ENCODE data around the gene KCNJ3. TPM values are rescaled to one million over a fixed set of nuclear protein-coding genes. Genes with fewer than 3 reads are reported as not detected.

KCNJ3 gene, protein sequence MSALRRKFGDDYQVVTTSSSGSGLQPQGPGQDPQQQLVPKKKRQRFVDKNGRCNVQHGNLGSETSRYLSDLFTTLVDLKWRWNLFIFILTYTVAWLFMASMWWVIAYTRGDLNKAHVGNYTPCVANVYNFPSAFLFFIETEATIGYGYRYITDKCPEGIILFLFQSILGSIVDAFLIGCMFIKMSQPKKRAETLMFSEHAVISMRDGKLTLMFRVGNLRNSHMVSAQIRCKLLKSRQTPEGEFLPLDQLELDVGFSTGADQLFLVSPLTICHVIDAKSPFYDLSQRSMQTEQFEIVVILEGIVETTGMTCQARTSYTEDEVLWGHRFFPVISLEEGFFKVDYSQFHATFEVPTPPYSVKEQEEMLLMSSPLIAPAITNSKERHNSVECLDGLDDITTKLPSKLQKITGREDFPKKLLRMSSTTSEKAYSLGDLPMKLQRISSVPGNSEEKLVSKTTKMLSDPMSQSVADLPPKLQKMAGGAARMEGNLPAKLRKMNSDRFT
- 2.6 TPM for total RNA-seq
- long read RNA-seq, full-length matches to known transcripts: 1 of 2 reads
- long read RNA-seq, partial matches to known transcripts: 0 of 2 reads
- long read RNA-seq, other reads (novel, unspliced or antisense): 1 of 2 reads

DNA sequence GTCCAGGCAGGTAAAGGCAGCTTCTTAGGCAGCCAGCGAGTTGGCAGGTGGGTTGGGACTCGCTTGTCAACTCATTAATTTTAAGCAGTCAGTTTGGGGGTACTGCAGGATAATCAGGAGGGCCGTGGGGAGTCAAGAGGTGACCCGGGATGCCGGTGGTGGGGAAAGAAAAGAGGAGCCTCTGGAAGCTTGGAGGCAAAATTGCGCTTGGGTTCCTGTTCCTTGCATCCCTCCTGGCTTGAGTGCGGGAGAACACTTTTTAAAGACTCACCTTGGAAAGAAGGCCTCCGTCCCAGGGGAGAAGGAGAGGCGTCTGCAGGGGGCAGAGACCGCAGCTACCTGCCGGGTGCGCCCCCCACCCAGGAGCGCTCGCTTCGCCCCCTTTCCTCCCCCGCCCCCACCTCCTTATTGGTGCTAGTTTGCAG lies at the start of gene KCNJ3:
Gene KCNJ3, plus strand, starts transcription at position 400 of the 425 bp plus-strand sequence. CDS start 81 bp downstream, outside the sequence.
- DNase-seq (ENCODE audit: missing footprints) (no peak), ATAC-seq (no peak)
- intact Hi-C loops (cut with DNase I): no loop called here

DNA sequence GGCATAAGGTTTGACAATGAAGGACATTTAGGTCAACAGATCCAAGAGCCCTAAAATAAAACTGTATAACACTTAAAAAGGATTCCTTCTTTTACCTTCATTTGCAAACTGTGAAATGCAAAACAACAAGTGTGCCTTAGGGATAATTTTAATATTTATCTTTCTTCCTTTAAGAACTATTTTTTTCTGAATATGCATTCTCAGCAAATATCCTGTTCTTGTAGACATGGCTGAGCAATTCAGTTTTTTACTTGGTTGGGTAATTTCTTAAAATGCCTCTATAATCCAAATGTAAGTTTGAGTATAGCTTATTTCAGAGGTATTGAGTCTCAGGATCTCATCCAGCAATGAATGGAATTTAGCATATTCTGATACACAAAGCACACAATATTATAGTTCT lies 43.0 kb upstream of the KCNJ3 start:
- ATAC-seq (no peak), DNase-seq (ENCODE audit: missing footprints) (no peak)
- intact Hi-C loops (cut with DNase I): no loop called here

GRCh38 chr2:154658854-154659253 lies 39.6 kb upstream of the KCNJ3 start:
- no peak for DNase-seq (ENCODE audit: missing footprints)
- no peak for ATAC-seq
- intact Hi-C loops (cut with DNase I): no loop called here

- ATAC-seq (no peak), DNase-seq (ENCODE audit: missing footprints) (no peak)
- intact Hi-C loops (cut with DNase I): no loop called here
Measured at GRCh38 chr2:154664248-154664647, 34.2 kb upstream of the KCNJ3 start.

DNA sequence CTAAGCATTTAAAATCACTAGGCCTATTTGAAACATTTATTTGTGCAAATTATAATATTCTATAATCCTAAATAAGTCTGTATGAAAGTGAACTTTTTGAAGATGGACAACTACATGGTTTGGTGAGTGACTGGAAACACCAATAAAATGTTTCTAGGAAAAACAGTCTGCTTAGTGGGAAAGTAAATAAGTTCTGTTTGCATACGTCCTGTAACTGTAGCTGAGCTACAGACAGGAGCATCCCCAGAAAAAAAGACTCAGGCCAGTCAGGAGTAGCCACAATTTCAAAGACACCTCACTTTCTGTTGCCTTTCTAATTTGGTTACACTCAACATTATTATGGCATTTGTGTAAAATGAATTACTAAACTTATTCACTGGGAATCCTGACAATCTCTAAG lies 28.4 kb upstream of the KCNJ3 start:
- intact Hi-C loops (cut with DNase I): no loop called here
- no peak for ATAC-seq

DNA sequence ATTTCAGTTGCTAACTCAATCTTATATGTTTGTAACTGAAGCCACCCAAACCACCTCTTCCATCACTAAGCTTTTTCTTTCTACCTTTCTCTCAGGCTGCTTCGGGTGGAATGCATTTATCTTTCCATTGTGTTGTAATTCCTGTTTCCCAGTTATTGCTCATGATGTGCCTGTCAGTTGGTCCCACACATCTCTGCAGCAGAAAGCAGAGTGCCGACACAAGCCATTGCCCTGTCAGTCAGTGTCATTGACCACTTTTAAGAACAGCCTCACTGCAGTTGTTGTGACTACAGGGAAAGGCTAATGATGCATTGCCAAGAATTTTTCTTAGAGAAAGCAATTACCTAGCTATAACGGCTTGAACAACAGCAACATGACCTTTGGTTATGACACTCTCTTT lies 24.8 kb upstream of the KCNJ3 start:
- DNase-seq (ENCODE audit: missing footprints) (no peak), ATAC-seq (no peak)
- intact Hi-C loops (cut with DNase I): no loop called here

More for the DNA sequence above, 28.4 kb upstream of the KCNJ3 start:
- DNase-seq (ENCODE audit: missing footprints): no peak

- intact Hi-C loops (cut with DNase I): no loop called here
- ATAC-seq (no peak), DNase-seq (ENCODE audit: missing footprints) (no peak)
Measured at GRCh38 chr2:154677401-154677800, 21.1 kb upstream of the KCNJ3 start.

GRCh38 chr2:154681741-154682140 lies 16.8 kb upstream of the KCNJ3 start:
- no peak for ATAC-seq
- no peak for DNase-seq (ENCODE audit: missing footprints)
- intact Hi-C loops (cut with DNase I): no loop called here

DNA sequence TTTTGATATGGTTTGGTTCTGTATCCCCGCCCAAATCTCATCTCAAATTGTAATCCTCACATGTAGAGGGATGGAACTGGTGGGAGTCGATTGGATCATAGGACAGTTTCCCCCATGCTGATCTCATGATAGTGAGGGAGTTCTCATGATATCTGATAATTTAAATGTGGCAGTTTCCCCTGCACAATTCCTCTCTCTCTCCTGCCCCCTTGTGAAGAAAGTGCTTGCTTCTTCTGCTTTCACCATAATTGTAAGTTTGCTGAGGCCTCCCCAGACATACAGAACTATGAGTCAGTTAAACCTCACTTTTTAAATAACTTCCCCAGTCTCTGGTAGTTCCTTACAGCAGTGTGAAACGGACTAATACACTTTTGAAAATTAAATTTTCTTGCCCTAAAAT lies 12.3 kb upstream of the KCNJ3 start:
- DNase-seq (ENCODE audit: missing footprints) (no peak), ATAC-seq (no peak)
- intact Hi-C loops (cut with DNase I): no loop called here

DNA sequence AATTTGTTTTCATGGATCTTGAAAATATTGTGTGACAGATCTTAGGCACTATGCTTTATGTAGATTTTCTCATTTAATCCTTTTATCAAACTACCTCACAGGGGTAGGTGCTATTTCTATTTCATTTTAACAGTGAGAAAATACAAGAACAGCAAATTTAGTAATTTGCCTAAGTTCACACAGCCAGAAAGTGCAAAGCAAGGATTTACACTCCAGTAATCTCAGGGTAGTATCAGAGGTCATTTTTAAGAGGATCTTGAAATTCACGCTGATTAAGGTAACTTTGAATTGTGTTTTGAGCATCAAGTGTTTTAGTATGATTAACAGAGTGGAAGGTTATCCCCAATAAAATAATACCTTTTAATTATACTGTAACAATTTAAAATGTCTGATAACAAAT lies 10.1 kb upstream of the KCNJ3 start:
- DNase-seq (ENCODE audit: missing footprints) (no peak), ATAC-seq (no peak)
- intact Hi-C loops (cut with DNase I): no loop called here

- intact Hi-C loops (cut with DNase I): no loop called here
- ATAC-seq: no peak
- no peak for DNase-seq (ENCODE audit: missing footprints)
Measured at GRCh38 chr2:154689158-154689557, 9.3 kb upstream of the KCNJ3 start.

- ATAC-seq (no peak), DNase-seq (ENCODE audit: missing footprints) (no peak)
- intact Hi-C loops (cut with DNase I): no loop called here
Measured at GRCh38 chr2:154692927-154693326, 5.6 kb upstream of the KCNJ3 start.

GRCh38 chr2:154693741-154694340 lies 4.7 kb upstream of the KCNJ3 start:
- ATAC-seq: no peak
- intact Hi-C loops (cut with DNase I): no loop called here
- no peak for DNase-seq (ENCODE audit: missing footprints)

DNA sequence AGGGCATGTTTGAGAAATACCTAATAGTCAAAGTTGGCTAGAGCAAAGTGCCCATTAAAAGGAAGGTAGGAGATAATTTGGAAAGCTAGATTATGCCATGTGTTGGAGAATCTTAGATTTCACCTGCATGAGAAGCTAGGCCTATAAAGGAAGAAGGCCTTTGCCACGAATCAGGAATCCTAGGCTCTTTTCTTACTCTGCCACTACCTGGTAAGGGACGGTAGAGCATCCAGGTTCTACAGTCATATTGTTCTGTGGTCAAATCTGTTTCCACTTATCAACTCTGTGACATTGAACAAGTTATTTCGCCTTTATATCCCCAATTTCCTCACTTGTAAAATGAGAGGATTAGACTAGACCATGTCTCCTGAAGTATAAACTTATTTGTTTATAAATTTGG lies 3.6 kb upstream of the KCNJ3 start:
- ATAC-seq (no peak), DNase-seq (ENCODE audit: missing footprints) (no peak)
- intact Hi-C loops (cut with DNase I): no loop called here

- intact Hi-C loops (cut with DNase I): no loop called here
- DNase-seq (ENCODE audit: missing footprints) (no peak), ATAC-seq (no peak)
Measured at GRCh38 chr2:154696369-154696768, 2.1 kb upstream of the KCNJ3 start.

DNA sequence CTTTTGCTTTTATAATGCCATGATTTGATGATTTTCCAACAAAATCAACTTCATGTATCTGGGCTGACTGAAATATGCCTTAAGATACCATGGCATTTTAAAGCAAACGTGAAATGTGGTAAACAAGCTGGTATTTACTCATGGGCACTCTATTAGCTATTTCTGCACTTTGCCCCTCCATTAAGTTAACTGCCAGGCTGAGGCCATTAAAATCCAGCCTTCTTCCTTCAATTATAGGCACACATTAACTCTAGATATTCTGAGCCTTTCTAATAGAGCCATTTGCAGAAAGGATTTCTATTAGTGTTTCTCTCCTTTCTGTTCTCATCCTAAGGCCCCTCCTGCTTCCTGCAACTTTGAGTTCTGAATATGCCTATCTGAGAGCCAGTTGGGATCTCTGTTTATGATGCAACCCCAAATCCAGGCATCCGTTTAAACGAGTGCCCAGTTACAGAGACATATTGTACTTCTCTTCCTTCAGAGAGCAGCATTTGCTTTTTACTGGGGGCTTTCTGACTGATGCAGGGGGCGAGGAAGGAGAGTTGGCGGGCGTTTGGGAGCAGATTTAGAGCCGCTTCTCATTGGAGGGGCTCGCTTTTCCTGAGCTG lies 1.6 kb upstream of the KCNJ3 start:
- intact Hi-C loops (cut with DNase I): no loop called here
- no peak for ATAC-seq
- no peak for DNase-seq (ENCODE audit: missing footprints)

GRCh38 chr2:154697418-154698252 lies 860 bp upstream of the KCNJ3 start:
- peak; percentile 53 for ATAC-seq
- peak; percentile 58 for DNase-seq (ENCODE audit: missing footprints)

GRCh38 chr2:154698721-154699574 lies 453 bp downstream of the KCNJ3 start:
- intact Hi-C loops (cut with DNase I): no loop called here
- peak; percentile 45 for DNase-seq (ENCODE audit: missing footprints)
- ATAC-seq: no peak

More at GRCh38 chr2:154697418-154698252, 860 bp upstream of the KCNJ3 start:
- intact Hi-C loops (cut with DNase I): no loop called here

All from Right ventricle myocardium inferior (tissue), 1 donor.